Measurements from ENCODE around the gene COL26A1. TPM values are rescaled to one million over a fixed set of nuclear protein-coding genes. Genes with fewer than 3 reads are reported as not detected.

COL26A1 gene
- total RNA-seq, 1 experiment from 2014 or later: 42.6 TPM

DNA sequence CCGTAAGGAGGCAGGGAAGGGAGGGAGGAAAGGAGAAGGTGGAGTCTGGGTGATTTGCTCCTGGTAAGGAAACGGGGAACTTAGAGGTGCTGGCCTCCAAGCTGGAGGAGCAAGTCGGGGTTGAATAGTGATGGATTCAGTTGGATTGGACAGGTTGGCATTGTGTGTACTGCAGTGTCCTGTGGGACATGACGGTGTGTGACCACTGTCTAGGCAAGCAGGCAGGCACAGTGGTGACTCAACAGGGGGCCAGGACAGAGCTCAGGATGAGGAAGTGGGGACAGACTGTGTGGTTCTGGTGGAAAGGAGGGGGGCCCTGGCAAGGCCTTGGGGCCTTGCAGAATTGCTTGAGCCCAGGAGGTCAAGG lies 48.8 kb downstream of the COL26A1 start:
- Histone ChIP-seq H2BK20ac (ENCODE audit: low read depth, low read length, poor library complexity, severe bottlenecking) (no peak overlapping the region), H3K4me2 (ENCODE audit: insufficient read depth, insufficient read length, low read length) (peak overlapping the region; percentile 2), H3K9ac (ENCODE audit: extremely low read depth, insufficient read length, low read length) (no peak overlapping the region), H2AFZ (ENCODE audit: low read length) (no peak overlapping the region), H3K27me3 (ENCODE audit: insufficient read depth, low read length) (no peaks in the 10 kb centered on the region), H3K79me1 (ENCODE audit: insufficient read depth, low read depth, low read length, poor library complexity, severe bottlenecking) (no peaks in the 10 kb centered on the region), H4K91ac (ENCODE audit: insufficient read length, low read depth, low read length) (no peak overlapping the region), H2BK5ac (ENCODE audit: insufficient read length, low read length) (no peak overlapping the region), H2BK12ac (ENCODE audit: insufficient read length, low read depth, low read length) (no peak overlapping the region), H4K5ac (ENCODE audit: insufficient read length, low read depth, low read length) (no peak overlapping the region), H3K18ac (ENCODE audit: insufficient read length, low read depth, low read length) (peak overlapping the region; percentile 6), H3K79me2 (ENCODE audit: insufficient read depth, low read length) (no peaks in the 10 kb centered on the region), H4K8ac (replicated peaks; ENCODE audit: insufficient read length, low read depth, low read length) (no peak overlapping the region), H3K56ac (ENCODE audit: insufficient read length, low read depth, low read length) (no peak overlapping the region), H2BK15ac (ENCODE audit: low read depth, low read length) (no peak overlapping the region), H3T11ph (ENCODE audit: low read length) (no peak overlapping the region), H4K20me1 (ENCODE audit: control insufficient read depth, insufficient read depth, insufficient read length) (no peaks in the 10 kb centered on the region), H2AK5ac (ENCODE audit: insufficient read length, low read length) (no peak overlapping the region), H3K23ac (ENCODE audit: insufficient read length, low read depth, low read length) (no peak overlapping the region), H3K27ac (ENCODE audit: insufficient read length, low read depth, low read length) (no peak overlapping the region), H2BK120ac (ENCODE audit: low read depth, low read length, poor library complexity, severe bottlenecking) (no peak overlapping the region), H3K4me1 (ENCODE audit: insufficient read depth, low read length) (peaks cover 3% of the 10 kb centered on the region; the same call in 1 of the 2 replicates), H3K4ac (ENCODE audit: low read depth, low read length) (no peak overlapping the region), H3K9me3 (ENCODE audit: control insufficient read depth, low read depth, low read length) (peaks cover 19% of the 10 kb centered on the region), H3K14ac (ENCODE audit: insufficient read depth, low read length) (no peak overlapping the region), H3K23me2 (ENCODE audit: insufficient read length, low read depth, low read length, poor library complexity, severe bottlenecking) (no peaks in the 10 kb centered on the region)
- Mint-ChIP-seq H3K27me3 (ENCODE audit: low read depth) (no peaks in the 10 kb centered on the region), H3K36me3 (ENCODE audit: insufficient read depth in 1 of 3, low read depth in 3 of 3) (peaks cover 33 to 46% (median 40%) of the 10 kb centered on the region in 3 experiments), H3K27ac (peak overlapping the region; percentile 63 to 74 (median 69)), H3K9me3 (peaks cover 28 to 35% of the 10 kb centered on the region in 2 experiments), H3K4me1 (peaks cover 16 to 27% of the 10 kb centered on the region in 2 experiments), H3K4me3 (peak overlapping the region in 1 of 2 experiments; percentile 69; a peak in 3 of 5 replicates)
- WGBS (ENCODE audit: extremely low coverage, insufficient read length, low lambda C conversion rate): no CpG with 5 or more reads among the region's 4 CpGs
- TF ChIP-seq, protein P1, sequence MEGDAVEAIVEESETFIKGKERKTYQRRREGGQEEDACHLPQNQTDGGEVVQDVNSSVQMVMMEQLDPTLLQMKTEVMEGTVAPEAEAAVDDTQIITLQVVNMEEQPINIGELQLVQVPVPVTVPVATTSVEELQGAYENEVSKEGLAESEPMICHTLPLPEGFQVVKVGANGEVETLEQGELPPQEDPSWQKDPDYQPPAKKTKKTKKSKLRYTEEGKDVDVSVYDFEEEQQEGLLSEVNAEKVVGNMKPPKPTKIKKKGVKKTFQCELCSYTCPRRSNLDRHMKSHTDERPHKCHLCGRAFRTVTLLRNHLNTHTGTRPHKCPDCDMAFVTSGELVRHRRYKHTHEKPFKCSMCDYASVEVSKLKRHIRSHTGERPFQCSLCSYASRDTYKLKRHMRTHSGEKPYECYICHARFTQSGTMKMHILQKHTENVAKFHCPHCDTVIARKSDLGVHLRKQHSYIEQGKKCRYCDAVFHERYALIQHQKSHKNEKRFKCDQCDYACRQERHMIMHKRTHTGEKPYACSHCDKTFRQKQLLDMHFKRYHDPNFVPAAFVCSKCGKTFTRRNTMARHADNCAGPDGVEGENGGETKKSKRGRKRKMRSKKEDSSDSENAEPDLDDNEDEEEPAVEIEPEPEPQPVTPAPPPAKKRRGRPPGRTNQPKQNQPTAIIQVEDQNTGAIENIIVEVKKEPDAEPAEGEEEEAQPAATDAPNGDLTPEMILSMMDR (conservative IDR thresholded peaks at IDR 0.05): no peak; the same call in 2 of the 3 replicates
- no peak for DNase-seq
